Spinal cord (tissue), 10 donors: ENCODE data around the gene PIBF1. TPM values are rescaled to one million over a fixed set of nuclear protein-coding genes. Genes with fewer than 3 reads are reported as not detected.
A peak's percentile ranks its signal among the peaks of the same experiment; 100 is the strongest.
"Not testable (repeated sequence)": the region's sequence is repeated elsewhere in the genome, so short reads cannot be mapped to it uniquely, and the experiment has no call there.

ENCODE experiments used
- DNase-seq, 6 donors: peaks; one replicate each; pipeline versions ENCODE4 v3.0.0 to v3.0.0-alpha.2; 2013 to 2015; ENCODE audit warnings: low spot score in 6 of 6, low read depth in 4 of 6
- H3K27ac ChIP-seq: one replicate; pipeline ENCODE4 v1.5.1; 2013; ENCODE audit warnings: low read depth, low read length, control low read depth
- H3K27me3 ChIP-seq: one replicate; pipeline ENCODE4 v1.6.1; 2013; ENCODE audit warnings: low read length; ENCODE audit not compliant: control insufficient read depth, insufficient read depth
- H3K36me3 ChIP-seq: one replicate; pipeline ENCODE4 v1.6.1; 2013; ENCODE audit warnings: low read length; ENCODE audit not compliant: control insufficient read depth, insufficient read depth
- H3K4me1 ChIP-seq: one replicate; pipeline ENCODE4 v1.6.1; 2013; ENCODE audit warnings: low read length; ENCODE audit not compliant: control insufficient read depth, insufficient read depth
- H3K4me3 ChIP-seq: one replicate; pipeline ENCODE4 v1.5.1; 2013; ENCODE audit warnings: low read depth, low read length, control low read depth
- H3K9me3 ChIP-seq: one replicate; pipeline ENCODE4 v1.6.1; 2013; ENCODE audit warnings: low read length; ENCODE audit not compliant: control insufficient read depth, insufficient read depth
- WGBS: methylation state at CpG from one replicate; pipeline ENCODE4 v1.1.5; 2013; ENCODE audit warnings: missing lambda C conversion rate; ENCODE audit not compliant: insufficient coverage; 5-methylcytosine and 5-hydroxymethylcytosine counted together
- polyA plus RNA-seq, 2 donors: library from polyadenylated mRNA; unstranded; fragments of 120-200 nt; gene quantifications; one replicate each; pipeline ENCODE4 v1.2.1, GENCODE V29; 2013; ENCODE audit not compliant: insufficient read length in 2 of 2
- total RNA-seq, 2 donors: library from RNA; depleted of rRNA in 1 of 2; stranded (reverse); fragments of 120-200 nt in 1 of 2; fragments of >200 nt in 1 of 2; gene quantifications; one replicate each; pipeline versions ENCODE4 v1.2.3 to v1.2.4, GENCODE V29; 2013 to 2014
- donor health status: healthy.

The PIBF1 gene
- total and polyA plus RNA-seq, 4 donors, result 19.9 to 32.5 (median 26.4) TPM

DNA sequence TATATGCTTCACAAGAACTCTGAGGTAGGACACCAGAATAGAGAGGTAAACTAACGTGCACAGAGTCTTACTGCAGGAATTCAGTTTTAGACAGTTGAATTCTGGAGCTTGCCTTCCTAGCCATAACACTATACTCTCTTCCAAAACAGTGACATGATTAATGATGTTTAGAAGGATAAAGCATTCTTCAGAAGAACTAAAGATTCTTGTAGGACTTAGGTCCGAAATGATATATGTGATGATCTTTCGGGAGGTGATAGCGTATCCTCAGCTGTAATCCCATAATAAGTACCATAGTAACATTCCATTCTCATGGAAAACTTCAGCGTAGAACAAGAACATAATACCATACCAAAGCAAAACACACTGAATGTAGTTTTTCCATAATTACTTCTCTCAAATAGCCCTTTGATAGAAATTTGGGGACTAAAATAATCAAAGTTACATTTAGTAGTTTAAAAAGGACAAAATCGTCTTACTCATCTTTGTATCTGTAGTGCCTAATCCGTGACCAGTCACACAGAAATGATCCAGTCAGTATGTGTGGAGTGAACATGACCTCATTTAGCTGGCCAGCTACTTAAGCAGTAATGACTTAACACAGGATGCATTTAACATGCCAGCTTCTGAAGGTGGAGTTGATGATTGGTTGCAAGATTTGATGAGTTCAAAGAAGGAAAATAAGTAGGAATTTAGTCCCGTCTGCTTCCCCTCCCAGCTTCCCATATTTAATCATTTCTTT, 38.4 kb downstream of the PIBF1 start:
- Histone ChIP-seq H3K4me1 (no peaks in the 10 kb centered on the region), H3K4me3 (no peak overlapping the region), H3K9me3 (no peaks in the 10 kb centered on the region), H3K36me3 (no peaks in the 10 kb centered on the region), H3K27me3 (no peaks in the 10 kb centered on the region), H3K27ac (no peak overlapping the region)
- WGBS, result no CpG with 5 or more reads among the region's 8 CpGs
- DNase-seq, result no peak

DNA sequence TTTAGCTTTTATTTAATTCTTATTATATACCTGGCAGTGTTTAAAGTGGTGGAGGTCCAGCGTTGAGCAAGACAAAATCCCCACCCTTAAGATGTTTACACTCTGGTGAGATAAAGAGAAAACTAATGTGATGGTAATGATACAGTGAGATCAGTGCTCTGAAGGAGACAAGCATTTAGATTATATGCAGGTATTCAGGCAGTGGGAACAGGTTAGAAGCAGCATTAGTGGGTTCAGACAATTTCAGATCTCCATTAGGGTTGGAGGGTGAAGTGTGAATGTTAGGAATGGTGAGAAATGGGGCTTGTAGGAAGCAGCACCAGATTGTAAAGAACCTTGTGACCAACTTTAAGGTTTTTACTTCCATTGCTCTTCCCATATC, 39.0 kb downstream of the PIBF1 start:
- no peak for DNase-seq
- no peak overlapping the region for H3K27ac ChIP-seq
- H3K4me1 ChIP-seq, result no peaks in the 10 kb centered on the region
- no peak overlapping the region for H3K4me3 ChIP-seq
- WGBS, result no CpG with 5 or more reads among the region's 1 CpG
- H3K9me3 ChIP-seq, result no peaks in the 10 kb centered on the region
- H3K27me3 ChIP-seq, result no peaks in the 10 kb centered on the region
- no peaks in the 10 kb centered on the region for H3K36me3 ChIP-seq

DNA sequence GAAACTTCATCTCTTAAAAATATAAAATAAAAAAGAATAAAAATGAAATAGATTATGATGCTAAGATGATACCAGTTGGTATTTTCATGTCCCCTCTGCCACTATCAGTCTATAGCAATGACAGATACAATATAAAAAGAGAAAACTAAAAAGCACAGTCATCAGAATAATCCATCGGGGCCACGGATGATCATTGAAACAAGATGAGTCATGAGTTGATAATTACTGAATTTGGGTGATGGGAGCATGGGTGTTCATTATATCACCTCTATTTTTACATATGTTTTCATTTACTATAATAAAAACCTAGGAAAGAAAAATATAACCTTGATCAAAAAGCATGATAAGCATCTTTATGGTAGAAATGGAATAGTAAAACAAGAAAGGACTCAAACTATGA, 41.1 kb downstream of the PIBF1 start:
- Histone ChIP-seq H3K4me1 (no peaks in the 10 kb centered on the region), H3K4me3 (no peak overlapping the region), H3K27me3 (no peaks in the 10 kb centered on the region), H3K36me3 (no peaks in the 10 kb centered on the region), H3K27ac (no peak overlapping the region), H3K9me3 (no peaks in the 10 kb centered on the region)
- no CpG with 5 or more reads among the region's 2 CpGs for WGBS
- no peak for DNase-seq

DNA sequence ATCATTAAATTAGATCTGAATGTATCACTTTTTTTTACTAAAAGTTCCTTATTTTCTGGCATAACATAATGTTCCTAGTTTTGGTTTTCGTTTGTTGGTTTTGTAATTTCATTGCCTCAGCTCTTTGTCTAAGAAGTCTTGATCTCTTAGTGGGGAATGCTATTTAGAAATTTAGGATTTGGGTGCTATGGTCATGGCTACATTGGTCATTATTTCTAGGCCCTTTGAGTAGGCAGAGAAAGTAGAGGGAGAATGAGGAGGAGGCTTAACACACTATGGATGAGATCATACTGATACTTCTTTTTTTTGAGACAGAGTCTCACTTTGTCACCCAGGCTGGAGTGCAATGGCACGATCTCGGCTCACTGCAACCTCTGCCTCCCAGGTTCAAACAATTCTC, 41.8 kb downstream of the PIBF1 start:
- no peak for DNase-seq
- H3K4me1 ChIP-seq, result no peaks in the 10 kb centered on the region
- no peak overlapping the region for H3K4me3 ChIP-seq
- H3K27ac ChIP-seq, result no peak overlapping the region
- H3K27me3 ChIP-seq, result no peaks in the 10 kb centered on the region
- no peaks in the 10 kb centered on the region for H3K9me3 ChIP-seq
- H3K36me3 ChIP-seq, result no peaks in the 10 kb centered on the region
- WGBS, result no CpG with 5 or more reads among the region's 3 CpGs

DNA sequence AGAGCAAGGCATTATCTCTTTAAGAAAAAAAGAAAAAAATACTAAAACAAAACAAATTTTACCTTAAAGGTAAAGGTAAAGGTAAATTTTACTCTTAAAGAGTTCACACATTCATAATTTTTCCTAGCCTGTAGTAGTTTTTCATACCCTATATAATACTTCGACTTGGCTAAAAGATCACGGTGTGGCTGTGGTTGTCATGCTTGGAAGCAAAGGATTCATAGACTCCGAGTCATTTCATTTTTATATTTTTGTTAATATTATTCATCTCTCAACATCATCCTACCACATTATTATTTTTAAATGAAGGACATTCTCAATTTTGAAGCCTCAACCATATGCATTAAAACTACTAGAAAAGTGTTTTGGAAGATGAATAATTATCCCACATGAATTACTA, 52.7 kb downstream of the PIBF1 start:
- Histone ChIP-seq H3K4me3 (no peak overlapping the region), H3K36me3 (peaks cover 3% of the 10 kb centered on the region), H3K27ac (no peak overlapping the region), H3K27me3 (no peaks in the 10 kb centered on the region), H3K4me1 (no peaks in the 10 kb centered on the region), H3K9me3 (peaks cover 1% of the 10 kb centered on the region)
- no CpG with 5 or more reads among the region's 3 CpGs for WGBS
- DNase-seq, result no peak

DNA sequence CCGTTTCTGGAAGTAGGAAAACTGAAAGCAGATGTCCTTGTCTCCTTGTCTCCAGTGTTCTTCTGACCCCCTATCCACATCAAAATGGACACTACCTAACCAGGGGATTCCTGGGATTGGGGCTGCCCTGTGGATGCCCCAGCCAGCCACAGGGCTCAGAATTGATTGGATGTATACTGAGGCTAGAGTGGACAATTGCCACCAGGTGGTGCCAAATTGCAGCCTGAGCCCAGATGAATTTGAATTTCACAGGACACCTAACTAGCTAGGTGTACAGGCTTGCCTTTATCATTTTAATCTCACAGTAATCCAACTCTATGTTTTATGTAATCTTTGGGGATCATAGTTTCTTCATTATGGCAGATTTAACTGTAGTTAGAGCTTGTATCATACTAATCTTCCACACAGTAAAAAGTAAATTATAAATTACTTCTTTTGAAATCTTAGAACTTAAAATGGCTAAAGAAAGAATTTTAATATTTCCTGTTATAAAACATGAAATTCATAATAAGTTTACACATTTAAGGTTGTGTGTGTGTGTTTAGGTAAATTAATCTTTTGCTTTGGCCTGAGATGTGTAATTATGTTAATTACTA, 58.0 kb downstream of the PIBF1 start:
- DNase-seq, result peak; percentile 5 to 83 (median 20)
- Histone ChIP-seq H3K27ac (no peak overlapping the region), H3K9me3 (no peaks in the 10 kb centered on the region), H3K27me3 (no peaks in the 10 kb centered on the region), H3K36me3 (peaks cover 6% of the 10 kb centered on the region), H3K4me1 (no peaks in the 10 kb centered on the region), H3K4me3 (no peak overlapping the region)
- no CpG with 5 or more reads among the region's 1 CpG for WGBS

DNA sequence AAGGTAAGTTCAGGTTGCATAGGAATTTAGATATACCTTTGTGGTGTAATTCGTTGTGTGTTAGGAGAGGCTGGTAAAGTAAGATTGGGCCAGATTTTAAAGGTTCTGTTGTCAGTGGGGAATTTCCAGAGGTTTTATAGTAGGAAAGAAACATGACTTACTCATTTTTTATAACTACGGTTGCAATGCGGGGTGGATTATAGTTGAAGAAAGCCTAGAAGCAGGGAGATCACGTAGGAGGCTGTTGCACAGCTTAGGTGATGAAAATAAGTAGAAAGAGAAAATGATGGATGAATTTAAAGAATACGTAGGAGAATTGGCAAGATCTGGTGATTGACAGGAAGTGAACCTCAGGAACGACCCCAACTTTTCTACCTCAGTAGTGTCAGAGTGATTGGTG, 61.1 kb downstream of the PIBF1 start:
- no peak for DNase-seq
- H3K27ac ChIP-seq, result no peak overlapping the region
- H3K36me3 ChIP-seq, result peaks cover 3% of the 10 kb centered on the region
- H3K9me3 ChIP-seq, result no peaks in the 10 kb centered on the region
- H3K4me1 ChIP-seq, result no peaks in the 10 kb centered on the region
- WGBS, result 100% methylated on average over 2 of the region's 6 CpGs
- H3K27me3 ChIP-seq, result no peaks in the 10 kb centered on the region
- no peak overlapping the region for H3K4me3 ChIP-seq

DNA sequence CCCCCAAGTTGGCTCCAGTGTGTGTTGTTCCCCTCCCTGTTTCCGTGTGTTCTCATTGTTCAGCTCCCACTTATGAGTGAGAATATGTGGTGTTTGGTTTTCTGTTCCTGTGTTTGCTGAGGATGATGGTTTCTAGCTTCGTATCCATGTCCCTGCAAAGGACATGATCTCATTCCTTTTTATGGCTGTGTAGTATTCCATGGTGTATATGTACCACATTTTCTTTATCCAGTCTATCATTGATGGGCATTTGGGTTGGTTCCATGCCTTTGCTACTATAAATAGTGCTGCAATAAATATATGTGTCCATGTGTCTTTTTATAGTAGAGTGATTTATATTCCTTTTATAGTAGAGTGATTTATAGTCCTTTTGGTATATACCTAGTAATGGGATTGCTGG, 63.2 kb downstream of the PIBF1 start:
- not testable (repeated sequence) for H3K36me3 ChIP-seq, H3K27ac ChIP-seq, H3K27me3 ChIP-seq, H3K4me3 ChIP-seq, DNase-seq, H3K9me3 ChIP-seq, H3K4me1 ChIP-seq
- WGBS, result no CpG with 5 or more reads among the region's 2 CpGs

DNA sequence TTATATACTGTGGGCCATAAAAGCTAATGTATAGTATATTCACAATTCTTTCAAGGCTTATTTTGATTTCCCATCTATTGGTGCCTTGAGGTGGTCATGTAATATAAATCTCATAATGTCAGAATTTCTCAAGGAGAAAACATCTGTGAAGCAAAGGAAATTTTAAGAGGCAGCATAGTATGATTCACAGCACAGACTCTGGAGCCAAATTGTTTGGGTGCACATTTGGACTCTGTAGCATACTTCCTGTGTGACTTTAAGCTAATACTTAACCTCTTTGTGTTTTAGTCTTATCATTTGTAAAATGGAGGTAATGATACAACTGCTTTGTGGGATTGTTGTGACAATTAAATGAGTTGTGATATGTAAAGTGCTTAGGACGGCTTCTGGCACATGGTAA, 67.6 kb downstream of the PIBF1 start:
- DNase-seq, result no peak
- H3K4me3 ChIP-seq, result no peak overlapping the region
- H3K27me3 ChIP-seq, result no peaks in the 10 kb centered on the region
- WGBS, result no CpG with 5 or more reads among the region's 1 CpG
- no peaks in the 10 kb centered on the region for H3K4me1 ChIP-seq
- no peak overlapping the region for H3K27ac ChIP-seq
- H3K36me3 ChIP-seq, result peaks cover 22% of the 10 kb centered on the region
- H3K9me3 ChIP-seq, result no peaks in the 10 kb centered on the region

DNA sequence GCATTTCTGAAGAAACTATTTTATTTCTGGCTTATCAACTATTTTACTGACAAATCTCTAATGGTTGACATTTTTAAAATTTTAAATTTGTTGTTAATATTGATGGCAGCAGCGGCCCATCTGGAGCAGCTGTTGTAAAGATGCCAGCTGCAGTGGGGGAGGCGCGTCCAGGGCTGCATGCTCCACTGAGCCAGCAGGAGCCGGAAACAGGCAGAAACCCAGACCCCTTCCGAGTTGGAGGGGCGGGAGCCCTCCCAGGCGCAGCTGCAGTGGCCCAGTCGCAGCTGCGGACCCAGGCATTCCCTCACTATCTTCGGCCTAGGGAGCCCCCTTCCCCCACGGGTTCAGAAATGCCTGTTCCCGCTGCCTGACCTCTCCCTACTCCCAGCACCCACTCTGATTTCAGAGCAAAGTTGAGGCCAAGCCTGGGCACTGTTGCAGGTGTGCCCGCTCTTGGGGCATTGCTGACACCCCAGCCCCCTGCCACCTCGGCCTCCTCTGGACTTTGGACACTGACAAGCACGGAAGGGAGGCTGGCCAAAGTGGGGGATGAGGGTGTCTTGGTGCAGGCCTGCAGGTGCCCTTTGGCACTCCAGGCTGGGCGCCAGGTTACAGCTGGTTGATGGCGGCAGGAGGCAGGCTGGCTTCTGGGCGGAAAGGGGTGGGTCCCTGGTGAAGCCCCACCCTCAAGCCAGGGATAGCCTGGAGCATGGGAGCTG, 69.2 kb downstream of the PIBF1 start:
- Histone ChIP-seq H3K36me3 (peaks cover 20% of the 10 kb centered on the region), H3K27ac (no peak overlapping the region), H3K9me3 (no peaks in the 10 kb centered on the region), H3K4me1 (no peaks in the 10 kb centered on the region), H3K4me3 (no peak overlapping the region), H3K27me3 (no peaks in the 10 kb centered on the region)
- DNase-seq, result no peak
- WGBS, result 94% methylated on average over 17 of the region's 18 CpGs
